SK-N-SH (cell line): Measurements from ENCODE around the gene TJP1.

ENCODE experiments used
- POLR2AphosphoS5 ChIP-seq: IDR thresholded peaks from 2 replicates; pipeline ENCODE4 v1.6.1; 2012; ENCODE audit warnings: low read depth, low read length
- TF ChIP-seq, protein P1 (sequence below): fragments of 200-600 bp; sonication (generic); IDR thresholded peaks from 2 replicates; pipeline ENCODE4 v1.6.1; 2017; ENCODE audit warnings: antibody characterized with exemption, mild to moderate bottlenecking, moderate library complexity
- TF ChIP-seq, protein P2 (sequence below): IDR thresholded peaks from 2 replicates; pipeline ENCODE4; 2012

DNA sequence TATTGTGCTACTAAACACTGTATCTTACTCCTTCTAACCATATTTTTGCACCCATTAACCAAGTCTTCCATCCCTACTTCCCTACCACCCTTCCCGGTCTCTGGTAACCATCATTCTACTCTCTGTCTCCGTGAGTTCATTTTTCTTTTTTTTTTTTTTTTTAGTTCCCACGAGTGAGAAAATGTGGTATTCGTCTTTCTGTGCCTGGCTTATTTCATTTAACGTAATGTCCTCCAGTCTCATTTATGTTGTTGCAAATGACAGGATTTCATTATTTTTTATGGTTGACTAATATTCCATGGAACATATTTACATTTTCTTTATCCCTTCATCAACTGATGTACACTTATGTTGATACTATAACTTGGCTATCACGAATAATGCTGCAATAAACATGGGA, 31.7 kb downstream of the TJP1 start:
- TF ChIP-seq, protein P1, sequence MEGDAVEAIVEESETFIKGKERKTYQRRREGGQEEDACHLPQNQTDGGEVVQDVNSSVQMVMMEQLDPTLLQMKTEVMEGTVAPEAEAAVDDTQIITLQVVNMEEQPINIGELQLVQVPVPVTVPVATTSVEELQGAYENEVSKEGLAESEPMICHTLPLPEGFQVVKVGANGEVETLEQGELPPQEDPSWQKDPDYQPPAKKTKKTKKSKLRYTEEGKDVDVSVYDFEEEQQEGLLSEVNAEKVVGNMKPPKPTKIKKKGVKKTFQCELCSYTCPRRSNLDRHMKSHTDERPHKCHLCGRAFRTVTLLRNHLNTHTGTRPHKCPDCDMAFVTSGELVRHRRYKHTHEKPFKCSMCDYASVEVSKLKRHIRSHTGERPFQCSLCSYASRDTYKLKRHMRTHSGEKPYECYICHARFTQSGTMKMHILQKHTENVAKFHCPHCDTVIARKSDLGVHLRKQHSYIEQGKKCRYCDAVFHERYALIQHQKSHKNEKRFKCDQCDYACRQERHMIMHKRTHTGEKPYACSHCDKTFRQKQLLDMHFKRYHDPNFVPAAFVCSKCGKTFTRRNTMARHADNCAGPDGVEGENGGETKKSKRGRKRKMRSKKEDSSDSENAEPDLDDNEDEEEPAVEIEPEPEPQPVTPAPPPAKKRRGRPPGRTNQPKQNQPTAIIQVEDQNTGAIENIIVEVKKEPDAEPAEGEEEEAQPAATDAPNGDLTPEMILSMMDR: no peak
- TF ChIP-seq, protein P2, sequence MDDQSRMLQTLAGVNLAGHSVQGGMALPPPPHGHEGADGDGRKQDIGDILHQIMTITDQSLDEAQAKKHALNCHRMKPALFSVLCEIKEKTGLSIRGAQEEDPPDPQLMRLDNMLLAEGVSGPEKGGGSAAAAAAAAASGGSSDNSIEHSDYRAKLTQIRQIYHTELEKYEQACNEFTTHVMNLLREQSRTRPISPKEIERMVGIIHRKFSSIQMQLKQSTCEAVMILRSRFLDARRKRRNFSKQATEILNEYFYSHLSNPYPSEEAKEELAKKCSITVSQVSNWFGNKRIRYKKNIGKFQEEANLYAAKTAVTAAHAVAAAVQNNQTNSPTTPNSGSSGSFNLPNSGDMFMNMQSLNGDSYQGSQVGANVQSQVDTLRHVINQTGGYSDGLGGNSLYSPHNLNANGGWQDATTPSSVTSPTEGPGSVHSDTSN: no peak
- no peak for TF ChIP-seq POLR2AphosphoS5
